Adrenal gland (tissue), 12 donors: ENCODE results near the gene CAPN15. TPM values are rescaled to one million over a fixed set of nuclear protein-coding genes. Genes with fewer than 3 reads are reported as not detected.

Experiments used
- DNase-seq, 7 donors: peaks; one replicate each; pipeline ENCODE4 v3.0.0-alpha.2; 2019 to 2020
- H3K27ac ChIP-seq, 5 donors: fragments of 200-600 bp; sonication (generic) in 4 of 5; 1 replicate in 3 of 5; 2 replicates in 2 of 5; pipeline versions ENCODE4 v1.5.1 to v1.8.0; 2016 to 2020; ENCODE audit warnings: mild to moderate bottlenecking in 1 of 5
- H3K27me3 ChIP-seq: fragments of 200-600 bp; 2 replicates; pipeline ENCODE4 v1.8.0; 2021
- H3K36me3 ChIP-seq, 2 donors: fragments of 200-600 bp; replicated peaks in 1 of 2; 1 replicate in 1 of 2; 2 replicates in 1 of 2; pipeline versions ENCODE4 v1.5.1 to v1.8.0; 2018 to 2022
- H3K4me1 ChIP-seq, 2 donors: fragments of 200-600 bp; replicated peaks in 1 of 2; 1 replicate in 1 of 2; 2 replicates in 1 of 2; pipeline versions ENCODE4 v1.5.1 to v1.8.0; 2018 to 2021
- H3K4me3 ChIP-seq, 4 donors: fragments of 200-600 bp; sonication (generic) in 3 of 4; one replicate each; pipeline ENCODE4 v1.5.1; 2016 to 2018
- H3K9me3 ChIP-seq, 3 donors: fragments of 200-600 bp; sonication (generic) in 1 of 3; replicated peaks in 1 of 3; 1 replicate in 2 of 3; 2 replicates in 1 of 3; pipeline versions ENCODE4 v1.5.1 to v1.8.0; 2016 to 2021
- POLR2A ChIP-seq, 2 donors: fragments of 450-650 bp; IDR thresholded peaks; one replicate each; pipeline ENCODE4 v1.6.1; 2017; ENCODE audit warnings: antibody characterized with exemption in 2 of 2, mild to moderate bottlenecking in 2 of 2, moderate library complexity in 1 of 2
- WGBS, 4 donors: extraction: QIAGEN DNeasy Blood & Tissue Kit in 2 of 4; methylation state at CpG; one replicate each; pipeline versions ENCODE4 v1.1.5 to v1.1.7; 2013 to 2017; 5-methylcytosine and 5-hydroxymethylcytosine counted together
- intact Hi-C, 2 donors: fragments of 100-400 bp; cut with DNase I; formaldehyde crosslinking; loops; one replicate each; pipeline versions ENCODE4 v1.14.1 to v1.15.0; 2022 to 2023
- polyA plus RNA-seq, 3 donors: library from polyadenylated mRNA; stranded (reverse); fragments of 200-250 nt in 2 of 3; fragments of 350-450 nt in 1 of 3; fragmentation: Illumina TruSeq in 1 of 3; extraction: RNeasy Lipid Tissue Mini Kit (QIAGEN cat#74804) in 1 of 3; gene quantifications; one replicate each; pipeline ENCODE4 v1.2.3, GENCODE V29; 2013 to 2014
- total RNA-seq, 9 donors: library from RNA; depleted of rRNA in 4 of 9; stranded (reverse); fragments of >200 nt in 4 of 9; fragments of 120-200 nt in 1 of 9; fragmentation: NEBNext Ultra II Directional in 1 of 9; extraction: Animal tissue kit (Norgen Biotek cat#: 25700) in 1 of 9; gene quantifications; one replicate each; pipeline versions ENCODE4 v1.1.0 to v1.2.4, GENCODE V29; 2013 to 2023
- TF ChIP-seq, protein P1 (sequence below), 6 experiments: fragments of 450-650 bp in 4 of 6; fragments of 200-600 bp in 2 of 6; sonication (generic) in 1 of 6; IDR thresholded peaks; 1 replicate in 5 of 6; 2 replicates in 1 of 6; pipeline versions ENCODE4 v1.5.1 to v1.8.0; 2016 to 2021; ENCODE audit warnings: antibody characterized with exemption in 6 of 6, mild to moderate bottlenecking in 2 of 6, moderate library complexity in 1 of 6
- donor health status: healthy with polysubstance abuse.
- donor health status: Bipolar disorder and iron deficiency.
- donor health status: DM: yes; HTN: yes; CAD: no.
- donor health status: DM: no; HTN: no; CAD: no.
- donor health status: DM: no; HTN: no; CAD: no.
- donor health status: DM: yes; HTN: yes; CAD: no.

CAPN15 gene
- total and polyA plus RNA-seq, 12 donors, result 2.3 to 91.8 (median 43.0) TPM

DNA sequence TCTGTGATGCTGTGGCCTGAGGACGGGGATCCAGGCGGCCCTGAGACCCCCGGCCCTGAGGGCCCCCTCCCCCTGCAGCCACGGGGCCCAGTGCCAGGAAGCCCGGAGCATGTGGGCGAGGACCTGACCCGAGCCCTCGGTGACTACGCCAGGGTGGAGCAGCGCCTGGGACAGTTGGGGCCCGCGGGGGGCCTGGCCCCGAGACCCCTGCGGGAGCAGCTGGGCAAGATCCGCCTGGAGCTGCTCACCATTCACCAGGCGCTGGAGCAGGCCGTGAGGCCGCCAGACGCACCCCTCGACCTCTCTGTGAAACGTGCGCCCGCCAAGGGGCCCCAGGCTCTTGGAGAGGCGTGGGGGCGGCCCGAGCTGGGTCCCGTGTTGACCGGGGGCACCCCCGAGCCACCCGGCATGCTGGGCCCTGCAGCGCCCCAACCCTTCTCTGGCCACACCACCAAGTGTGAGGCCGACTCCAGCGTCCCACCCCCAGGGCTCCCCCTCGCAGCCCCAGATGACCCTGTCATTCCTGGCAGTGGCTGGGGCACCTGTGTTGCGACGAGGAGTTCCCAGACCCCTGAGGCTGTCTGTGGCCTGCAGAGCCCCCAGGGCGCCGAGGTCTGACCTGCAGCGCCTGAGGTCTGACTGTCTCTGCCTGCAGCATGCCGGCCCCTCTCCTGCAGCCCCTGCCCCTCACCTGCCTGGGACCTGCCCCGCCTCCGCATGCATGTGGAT is 37.3 kb downstream of the CAPN15 start:
- DNase-seq, result no peak
- 83 to 86% (median 84%) methylated on average over 21 to 42 of the region's 42 CpGs; no CpG with 5 or more reads in 1 of the 4 donors for WGBS, 4 donors
- peaks cover 31 to 33% of the 10 kb centered on the region in 2 donors for H3K4me1 ChIP-seq

GRCh38 chr16:565419-566330 is 38.2 kb downstream of the CAPN15 start:
- 50 to 70% (median 54%) methylated on average over 5 to 35 of the region's 35 CpGs for WGBS, 4 donors
- Histone ChIP-seq H3K36me3 (no peaks in the 10 kb centered on the region), H3K27ac (peak overlapping the region in 2 of 5 donors; percentile 78 to 84), H3K4me1 (peaks cover 31 to 37% of the 10 kb centered on the region in 2 donors), H3K9me3 (no peaks in the 10 kb centered on the region), H3K27me3 (peaks cover 9% of the 10 kb centered on the region), H3K4me3 (no peak overlapping the region)
- intact Hi-C loops, result no loop called here
- peak in 4 of 7 donors; percentile 52 to 85 (median 58) for DNase-seq
- TF ChIP-seq, protein P1, sequence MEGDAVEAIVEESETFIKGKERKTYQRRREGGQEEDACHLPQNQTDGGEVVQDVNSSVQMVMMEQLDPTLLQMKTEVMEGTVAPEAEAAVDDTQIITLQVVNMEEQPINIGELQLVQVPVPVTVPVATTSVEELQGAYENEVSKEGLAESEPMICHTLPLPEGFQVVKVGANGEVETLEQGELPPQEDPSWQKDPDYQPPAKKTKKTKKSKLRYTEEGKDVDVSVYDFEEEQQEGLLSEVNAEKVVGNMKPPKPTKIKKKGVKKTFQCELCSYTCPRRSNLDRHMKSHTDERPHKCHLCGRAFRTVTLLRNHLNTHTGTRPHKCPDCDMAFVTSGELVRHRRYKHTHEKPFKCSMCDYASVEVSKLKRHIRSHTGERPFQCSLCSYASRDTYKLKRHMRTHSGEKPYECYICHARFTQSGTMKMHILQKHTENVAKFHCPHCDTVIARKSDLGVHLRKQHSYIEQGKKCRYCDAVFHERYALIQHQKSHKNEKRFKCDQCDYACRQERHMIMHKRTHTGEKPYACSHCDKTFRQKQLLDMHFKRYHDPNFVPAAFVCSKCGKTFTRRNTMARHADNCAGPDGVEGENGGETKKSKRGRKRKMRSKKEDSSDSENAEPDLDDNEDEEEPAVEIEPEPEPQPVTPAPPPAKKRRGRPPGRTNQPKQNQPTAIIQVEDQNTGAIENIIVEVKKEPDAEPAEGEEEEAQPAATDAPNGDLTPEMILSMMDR (IDR thresholded peaks at IDR 0.05), result no peak
- no peak for TF ChIP-seq POLR2A (IDR thresholded peaks at IDR 0.05)

More for the DNA sequence above, 37.3 kb downstream of the CAPN15 start:
- no peak overlapping the region for H3K4me3 ChIP-seq
- TF ChIP-seq, protein P1 (IDR thresholded peaks at IDR 0.05), result no peak
- no peak for TF ChIP-seq POLR2A (IDR thresholded peaks at IDR 0.05)
- H3K9me3 ChIP-seq, result no peaks in the 10 kb centered on the region
- H3K36me3 ChIP-seq, result no peaks in the 10 kb centered on the region
- H3K27ac ChIP-seq, result peak overlapping the region in 1 of 5 donors; percentile 26
- intact Hi-C loops, result no loop called here
- H3K27me3 ChIP-seq, result peaks cover 9% of the 10 kb centered on the region

DNA sequence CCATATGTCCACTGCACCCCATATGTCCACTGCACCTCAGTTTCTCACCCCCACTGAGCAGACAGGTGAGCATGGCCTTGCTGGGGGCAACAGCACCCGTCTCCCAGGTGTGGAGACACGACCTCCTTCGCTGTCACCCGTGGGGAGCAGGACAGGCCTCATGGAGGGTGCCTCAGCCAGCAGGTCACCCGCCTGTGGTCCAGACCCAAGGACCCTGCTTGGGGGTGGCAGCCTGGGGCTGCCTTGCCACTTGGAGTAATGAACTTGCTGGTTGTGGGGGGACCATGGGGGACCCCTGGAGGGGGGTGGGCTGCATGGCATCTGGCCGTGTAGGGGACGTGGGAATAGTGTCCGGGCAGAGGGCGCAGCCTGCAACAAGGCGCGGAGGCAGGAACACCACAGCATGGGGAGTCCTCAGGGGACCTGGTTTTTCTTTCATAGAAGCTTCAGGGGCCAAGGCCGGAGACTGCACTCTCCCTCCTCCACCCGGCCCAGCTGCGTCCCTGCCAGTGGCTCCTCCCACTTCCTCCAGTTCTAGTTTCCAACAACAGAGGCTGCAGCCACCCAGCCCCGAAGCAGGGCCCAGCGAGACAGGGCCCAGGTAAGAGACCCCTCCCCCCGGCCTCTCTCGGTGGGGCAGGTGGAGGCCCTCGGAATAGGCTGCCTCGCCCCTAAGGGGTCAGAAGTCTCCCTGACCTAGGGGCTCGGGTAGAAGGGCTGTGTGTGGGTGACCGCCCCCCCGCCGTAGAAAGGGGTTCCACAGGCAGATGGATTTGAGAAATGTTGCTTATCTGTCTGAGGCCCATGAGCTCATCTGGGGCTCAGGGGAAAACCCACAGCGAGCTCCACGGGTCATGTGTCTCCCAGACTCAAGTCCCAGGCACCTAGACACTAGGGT is 39.2 kb downstream of the CAPN15 start, which contains the start of gene NHLRC4:
TSS of gene NHLRC4 (plus strand) at position 531 of the 898 bp plus-strand sequence. CDS start 1,043 bp downstream, outside the sequence.
- Histone ChIP-seq H3K4me3 (peak within 1 kb of the TSS in 2 of 4 donors; percentile 22 to 43), H3K4me1 (peaks cover 31 to 38% of the 10 kb centered on the region in 2 donors), H3K9me3 (no peaks in the 10 kb centered on the region), H3K27ac (peak within 1 kb of the TSS; percentile 77 to 84 (median 78)), H3K36me3 (no peaks in the 10 kb centered on the region), H3K27me3 (no peaks in the 10 kb centered on the region)
- intact Hi-C loops, result no loop called here
- WGBS, 4 donors, result 12 to 14% (median 13%) methylated on average over 11 to 26 of the region's 26 CpGs
- DNase-seq, result peak; percentile 81 to 95 (median 90)
- TF ChIP-seq, protein P1 (IDR thresholded peaks at IDR 0.05), result peak in 2 of 6 experiments; percentile 4 to 17
- peak in 1 of 2 donors; percentile 72 for TF ChIP-seq POLR2A (IDR thresholded peaks at IDR 0.05)
